ENCODE data around the gene LRRC27.

The LRRC27 gene

GRCh38 chr10:132322586-132323048 is 9.4 kb upstream of the LRRC27 start:
- Histone ChIP-seq H3K9ac (ENCODE audit: low read length) (no peak overlapping the region), H3K36me3 (ENCODE audit: insufficient read depth, low read length) (no peaks in the 10 kb centered on the region), H3K27me3 (ENCODE audit: control insufficient read depth in 1 of 2, insufficient read depth in 2 of 2, low read length in 2 of 2) (no peaks in the 10 kb centered on the region), H3K27ac (ENCODE audit: low read depth, low read length) (no peak overlapping the region), H3K4me3 (ENCODE audit: low read depth in 1 of 2, low read length in 2 of 2) (no peak overlapping the region), H3K9me3 (ENCODE audit: low read length) (no peaks in the 10 kb centered on the region), H3K4me1 (ENCODE audit: insufficient read depth, low read length) (no peaks in the 10 kb centered on the region)

DNA sequence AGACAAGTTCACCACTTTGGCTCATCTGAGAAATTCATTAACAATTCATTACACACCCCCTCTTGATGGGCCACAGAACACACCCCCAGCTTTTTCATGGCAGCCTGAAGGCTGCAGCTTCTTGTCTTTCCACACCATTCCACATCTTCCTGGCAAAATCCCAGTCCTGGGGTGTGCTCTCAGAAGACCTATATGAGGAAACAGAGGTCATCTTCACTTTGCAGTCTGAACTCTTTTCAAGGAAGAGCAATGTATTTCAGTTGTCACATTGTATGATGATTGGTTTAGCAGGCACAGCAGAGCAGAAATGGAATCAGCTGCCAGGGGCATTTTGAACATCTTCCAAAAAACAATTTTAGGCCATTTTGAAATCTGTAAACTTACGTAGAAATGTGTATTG is 7.8 kb upstream of the LRRC27 start:
- H3K27me3 ChIP-seq (ENCODE audit: control insufficient read depth in 1 of 2, insufficient read depth in 2 of 2, low read length in 2 of 2) = no peaks in the 10 kb centered on the region
- H3K9me3 ChIP-seq (ENCODE audit: low read length) = no peaks in the 10 kb centered on the region
- no peaks in the 10 kb centered on the region for H3K4me1 ChIP-seq (ENCODE audit: insufficient read depth, low read length)
- no peak overlapping the region for H3K4me3 ChIP-seq (ENCODE audit: low read depth in 1 of 2, low read length in 2 of 2)
- no peaks in the 10 kb centered on the region for H3K36me3 ChIP-seq (ENCODE audit: insufficient read depth, low read length)
- no peak overlapping the region for H3K9ac ChIP-seq (ENCODE audit: low read length)
- H3K27ac ChIP-seq (ENCODE audit: low read depth, low read length) = no peak overlapping the region

- Histone ChIP-seq H3K4me3 (ENCODE audit: low read depth in 1 of 2, low read length in 2 of 2) (no peak overlapping the region), H3K4me1 (ENCODE audit: insufficient read depth, low read length) (peaks cover 13% of the 10 kb centered on the region), H3K27me3 (ENCODE audit: control insufficient read depth in 1 of 2, insufficient read depth in 2 of 2, low read length in 2 of 2) (no peaks in the 10 kb centered on the region), H3K9me3 (ENCODE audit: low read length) (no peaks in the 10 kb centered on the region), H3K27ac (ENCODE audit: low read depth, low read length) (no peak overlapping the region), H3K36me3 (ENCODE audit: insufficient read depth, low read length) (no peaks in the 10 kb centered on the region), H3K9ac (ENCODE audit: low read length) (no peak overlapping the region)
Measured at GRCh38 chr10:132326344-132326889, 5.6 kb upstream of the LRRC27 start.

GRCh38 chr10:132326925-132327324 is 5.1 kb upstream of the LRRC27 start:
- H3K9me3 ChIP-seq (ENCODE audit: low read length) = no peaks in the 10 kb centered on the region
- no peaks in the 10 kb centered on the region for H3K27me3 ChIP-seq (ENCODE audit: control insufficient read depth in 1 of 2, insufficient read depth in 2 of 2, low read length in 2 of 2)
- peaks cover 13% of the 10 kb centered on the region for H3K4me1 ChIP-seq (ENCODE audit: insufficient read depth, low read length)
- H3K27ac ChIP-seq (ENCODE audit: low read depth, low read length) = no peak overlapping the region
- H3K9ac ChIP-seq (ENCODE audit: low read length) = no peak overlapping the region
- H3K36me3 ChIP-seq (ENCODE audit: insufficient read depth, low read length) = no peaks in the 10 kb centered on the region
- H3K4me3 ChIP-seq (ENCODE audit: low read depth in 1 of 2, low read length in 2 of 2) = no peak overlapping the region

GRCh38 chr10:132328106-132328505 is 3.9 kb upstream of the LRRC27 start:
- H3K27me3 ChIP-seq (ENCODE audit: control insufficient read depth in 1 of 2, insufficient read depth in 2 of 2, low read length in 2 of 2) = no peaks in the 10 kb centered on the region
- H3K9ac ChIP-seq (ENCODE audit: low read length) = no peak overlapping the region
- no peaks in the 10 kb centered on the region for H3K9me3 ChIP-seq (ENCODE audit: low read length)
- no peak overlapping the region for H3K27ac ChIP-seq (ENCODE audit: low read depth, low read length)
- H3K36me3 ChIP-seq (ENCODE audit: insufficient read depth, low read length) = no peaks in the 10 kb centered on the region
- H3K4me3 ChIP-seq (ENCODE audit: low read depth in 1 of 2, low read length in 2 of 2) = no peak overlapping the region
- H3K4me1 ChIP-seq (ENCODE audit: insufficient read depth, low read length) = peaks cover 20% of the 10 kb centered on the region

- no peaks in the 10 kb centered on the region for H3K27me3 ChIP-seq (ENCODE audit: control insufficient read depth in 1 of 2, insufficient read depth in 2 of 2, low read length in 2 of 2)
- H3K4me3 ChIP-seq (ENCODE audit: low read depth in 1 of 2, low read length in 2 of 2) = no peak overlapping the region
- H3K4me1 ChIP-seq (ENCODE audit: insufficient read depth, low read length) = peaks cover 22% of the 10 kb centered on the region
Measured at GRCh38 chr10:132328738-132329137, 3.3 kb upstream of the LRRC27 start.

GRCh38 chr10:132329565-132330485 is 2.2 kb upstream of the LRRC27 start:
- Histone ChIP-seq H3K4me1 (ENCODE audit: insufficient read depth, low read length) (peaks cover 22% of the 10 kb centered on the region), H3K9ac (ENCODE audit: low read length) (peak overlapping the region; percentile 6), H3K27ac (ENCODE audit: low read depth, low read length) (peak overlapping the region; percentile 29), H3K4me3 (ENCODE audit: low read depth in 1 of 2, low read length in 2 of 2) (peak overlapping the region in 1 of 2 donors; percentile 92), H3K27me3 (ENCODE audit: control insufficient read depth in 1 of 2, insufficient read depth in 2 of 2, low read length in 2 of 2) (no peaks in the 10 kb centered on the region), H3K9me3 (ENCODE audit: low read length) (no peaks in the 10 kb centered on the region), H3K36me3 (ENCODE audit: insufficient read depth, low read length) (no peaks in the 10 kb centered on the region)

More at GRCh38 chr10:132328738-132329137, 3.3 kb upstream of the LRRC27 start:
- H3K27ac ChIP-seq (ENCODE audit: low read depth, low read length) = no peak overlapping the region
- H3K36me3 ChIP-seq (ENCODE audit: insufficient read depth, low read length) = no peaks in the 10 kb centered on the region
- no peaks in the 10 kb centered on the region for H3K9me3 ChIP-seq (ENCODE audit: low read length)
- H3K9ac ChIP-seq (ENCODE audit: low read length) = no peak overlapping the region

DNA sequence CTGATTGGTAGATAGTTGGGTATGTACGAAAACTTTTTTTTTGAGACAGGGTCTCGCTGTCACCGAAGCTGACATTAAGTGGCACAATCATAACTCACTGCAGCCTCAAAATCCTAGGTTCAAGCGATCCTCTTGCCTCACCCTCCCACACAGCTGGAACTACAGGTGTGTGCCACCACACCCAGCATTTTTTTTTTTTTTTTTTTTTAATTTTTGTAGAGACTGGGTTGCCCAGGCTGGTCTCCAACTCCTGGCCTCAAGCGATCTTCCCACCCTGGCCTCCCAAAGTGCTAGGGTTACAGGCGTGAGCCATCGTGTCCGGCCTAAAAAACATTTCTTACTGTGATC is 1.5 kb upstream of the LRRC27 start:
- Histone ChIP-seq H3K27me3 (ENCODE audit: control insufficient read depth in 1 of 2, insufficient read depth in 2 of 2, low read length in 2 of 2) (no peaks in the 10 kb centered on the region), H3K36me3 (ENCODE audit: insufficient read depth, low read length) (no peaks in the 10 kb centered on the region), H3K4me3 (ENCODE audit: low read depth in 1 of 2, low read length in 2 of 2) (peak overlapping the region in 1 of 2 donors; percentile 92), H3K9ac (ENCODE audit: low read length) (no peak overlapping the region), H3K4me1 (ENCODE audit: insufficient read depth, low read length) (peaks cover 22% of the 10 kb centered on the region), H3K27ac (ENCODE audit: low read depth, low read length) (no peak overlapping the region), H3K9me3 (ENCODE audit: low read length) (no peaks in the 10 kb centered on the region)

DNA sequence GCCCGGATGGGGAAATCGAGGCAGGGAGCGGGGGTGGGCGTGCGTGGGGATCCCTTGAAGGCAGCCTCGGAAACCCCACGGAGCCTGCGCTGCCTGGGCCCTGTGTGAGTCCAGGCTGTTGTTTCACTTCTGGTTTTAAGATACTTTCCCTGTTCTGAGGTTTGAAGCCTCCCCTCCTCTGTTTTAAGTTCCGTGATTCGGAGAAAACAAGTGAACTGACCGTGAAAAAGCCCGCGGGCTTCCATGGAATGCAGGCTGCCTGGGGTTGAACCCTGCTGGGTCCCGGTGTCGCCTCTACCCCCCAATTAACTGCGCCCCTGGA is 401 bp downstream of the LRRC27 start:
- H3K4me3 ChIP-seq (ENCODE audit: low read depth in 1 of 2, low read length in 2 of 2) = peak overlapping the region; percentile 68 to 97
- H3K27me3 ChIP-seq (ENCODE audit: control insufficient read depth in 1 of 2, insufficient read depth in 2 of 2, low read length in 2 of 2) = no peaks in the 10 kb centered on the region
- peak overlapping the region; percentile 19 for H3K9ac ChIP-seq (ENCODE audit: low read length)
- H3K4me1 ChIP-seq (ENCODE audit: insufficient read depth, low read length) = peaks cover 27% of the 10 kb centered on the region
- H3K9me3 ChIP-seq (ENCODE audit: low read length) = no peaks in the 10 kb centered on the region
- no peaks in the 10 kb centered on the region for H3K36me3 ChIP-seq (ENCODE audit: insufficient read depth, low read length)
- H3K27ac ChIP-seq (ENCODE audit: low read depth, low read length) = peak overlapping the region; percentile 76

GRCh38 chr10:132333386-132333785 is 1.4 kb downstream of the LRRC27 start:
- no peak overlapping the region for H3K4me3 ChIP-seq (ENCODE audit: low read depth in 1 of 2, low read length in 2 of 2)
- H3K9me3 ChIP-seq (ENCODE audit: low read length) = no peaks in the 10 kb centered on the region
- no peak overlapping the region for H3K27ac ChIP-seq (ENCODE audit: low read depth, low read length)
- H3K36me3 ChIP-seq (ENCODE audit: insufficient read depth, low read length) = no peaks in the 10 kb centered on the region
- no peak overlapping the region for H3K9ac ChIP-seq (ENCODE audit: low read length)
- no peaks in the 10 kb centered on the region for H3K27me3 ChIP-seq (ENCODE audit: control insufficient read depth in 1 of 2, insufficient read depth in 2 of 2, low read length in 2 of 2)
- H3K4me1 ChIP-seq (ENCODE audit: insufficient read depth, low read length) = peaks cover 27% of the 10 kb centered on the region

GRCh38 chr10:132334631-132335188 is 2.7 kb downstream of the LRRC27 start:
- Histone ChIP-seq H3K27me3 (ENCODE audit: control insufficient read depth in 1 of 2, insufficient read depth in 2 of 2, low read length in 2 of 2) (no peaks in the 10 kb centered on the region), H3K27ac (ENCODE audit: low read depth, low read length) (no peak overlapping the region), H3K36me3 (ENCODE audit: insufficient read depth, low read length) (no peaks in the 10 kb centered on the region), H3K9ac (ENCODE audit: low read length) (no peak overlapping the region), H3K4me3 (ENCODE audit: low read depth in 1 of 2, low read length in 2 of 2) (no peak overlapping the region), H3K9me3 (ENCODE audit: low read length) (no peaks in the 10 kb centered on the region), H3K4me1 (ENCODE audit: insufficient read depth, low read length) (peaks cover 23% of the 10 kb centered on the region)

Data from muscle layer of colon (tissue), 2 donors.